Vagina (tissue), 2 donors: ENCODE results near the gene GRAMD2A. TPM values are rescaled to one million over a fixed set of nuclear protein-coding genes. Genes with fewer than 3 reads are reported as not detected.

Experiments used
- DNase-seq, 2 donors: peaks; one replicate each; pipeline ENCODE4 v3.0.0-alpha.2; 2017; ENCODE audit errors: extremely low spot score in 2 of 2
- H3K27ac ChIP-seq: fragments of 200-600 bp; sonication (generic); one replicate; pipeline ENCODE4 v1.5.1; 2019
- H3K27me3 ChIP-seq: fragments of 200-600 bp; sonication (generic); one replicate; pipeline ENCODE4 v1.5.1; 2019
- H3K36me3 ChIP-seq, 2 donors: fragments of 200-600 bp; sonication (generic); one replicate each; pipeline ENCODE4 v1.5.1; 2017 to 2019
- H3K4me1 ChIP-seq: fragments of 200-600 bp; sonication (generic); one replicate; pipeline ENCODE4 v1.5.1; 2019
- H3K4me3 ChIP-seq, 2 donors: fragments of 200-600 bp; sonication (generic); 1 replicate in 1 of 2; 2 replicates in 1 of 2; pipeline ENCODE4 v1.5.1; 2016 to 2019
- H3K9me3 ChIP-seq: fragments of 200-600 bp; sonication (generic); one replicate; pipeline ENCODE4 v1.5.1; 2019
- POLR2A ChIP-seq, 2 donors: fragments of 450-650 bp; IDR thresholded peaks; one replicate each; pipeline ENCODE4 v1.6.1; 2017; ENCODE audit warnings: antibody characterized with exemption in 2 of 2, mild to moderate bottlenecking in 2 of 2, moderate library complexity in 2 of 2
- POLR2AphosphoS5 ChIP-seq, 2 donors: sonication (generic); formaldehyde crosslinking; IDR thresholded peaks; one replicate each; pipeline ENCODE4 v1.9.0; 2017; ENCODE audit warnings: antibody characterized with exemption in 2 of 2, mild to moderate bottlenecking in 2 of 2, low read depth in 1 of 2; ENCODE audit not compliant: insufficient read depth in 1 of 2
- intact Hi-C: fragments of 100-400 bp; cut with DNase I; formaldehyde crosslinking; loops from one replicate; pipeline ENCODE4 v1.15.1; 2023
- total RNA-seq: library from RNA; depleted of rRNA; stranded (reverse); fragments of >200 nt; gene quantifications from one replicate; pipeline ENCODE4 v1.2.3, GENCODE V29; 2016
- TF ChIP-seq, protein P1 (sequence below), 3 experiments: fragments of 450-650 bp in 2 of 3; fragments of 200-600 bp in 1 of 3; sonication (generic) in 1 of 3; IDR thresholded peaks; one replicate each; pipeline ENCODE4 v1.5.1; 2017 to 2019; ENCODE audit warnings: antibody characterized with exemption in 3 of 3, mild to moderate bottlenecking in 2 of 3, moderate library complexity in 2 of 3

The GRAMD2A gene
- total RNA-seq, 1 donor from 2014 or later: 7.4 TPM

GRCh38 chr15:72182673-72183072 lies 14.9 kb downstream of the GRAMD2A start:
- peaks cover 11% of the 10 kb centered on the region for H3K4me1 ChIP-seq
- H3K36me3 ChIP-seq: no peaks in the 10 kb centered on the region
- no peak for TF ChIP-seq POLR2A (IDR thresholded peaks at IDR 0.05)
- TF ChIP-seq POLR2AphosphoS5 (IDR thresholded peaks at IDR 0.05; ENCODE audit: insufficient read depth in 1 of 2, low read depth in 1 of 2): no peak
- TF ChIP-seq, protein P1, sequence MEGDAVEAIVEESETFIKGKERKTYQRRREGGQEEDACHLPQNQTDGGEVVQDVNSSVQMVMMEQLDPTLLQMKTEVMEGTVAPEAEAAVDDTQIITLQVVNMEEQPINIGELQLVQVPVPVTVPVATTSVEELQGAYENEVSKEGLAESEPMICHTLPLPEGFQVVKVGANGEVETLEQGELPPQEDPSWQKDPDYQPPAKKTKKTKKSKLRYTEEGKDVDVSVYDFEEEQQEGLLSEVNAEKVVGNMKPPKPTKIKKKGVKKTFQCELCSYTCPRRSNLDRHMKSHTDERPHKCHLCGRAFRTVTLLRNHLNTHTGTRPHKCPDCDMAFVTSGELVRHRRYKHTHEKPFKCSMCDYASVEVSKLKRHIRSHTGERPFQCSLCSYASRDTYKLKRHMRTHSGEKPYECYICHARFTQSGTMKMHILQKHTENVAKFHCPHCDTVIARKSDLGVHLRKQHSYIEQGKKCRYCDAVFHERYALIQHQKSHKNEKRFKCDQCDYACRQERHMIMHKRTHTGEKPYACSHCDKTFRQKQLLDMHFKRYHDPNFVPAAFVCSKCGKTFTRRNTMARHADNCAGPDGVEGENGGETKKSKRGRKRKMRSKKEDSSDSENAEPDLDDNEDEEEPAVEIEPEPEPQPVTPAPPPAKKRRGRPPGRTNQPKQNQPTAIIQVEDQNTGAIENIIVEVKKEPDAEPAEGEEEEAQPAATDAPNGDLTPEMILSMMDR (IDR thresholded peaks at IDR 0.05): no peak
- no peak overlapping the region for H3K4me3 ChIP-seq
- DNase-seq: no peak
- H3K27ac ChIP-seq: no peak overlapping the region
- intact Hi-C loops: no loop called here
- H3K9me3 ChIP-seq: no peaks in the 10 kb centered on the region
- H3K27me3 ChIP-seq: no peaks in the 10 kb centered on the region

- no peak overlapping the region for H3K4me3 ChIP-seq
- no peaks in the 10 kb centered on the region for H3K9me3 ChIP-seq
- no peak overlapping the region for H3K27ac ChIP-seq
- H3K27me3 ChIP-seq: no peaks in the 10 kb centered on the region
- no peak for DNase-seq
- H3K4me1 ChIP-seq: peaks cover 11% of the 10 kb centered on the region
- TF ChIP-seq POLR2A (IDR thresholded peaks at IDR 0.05) (no peak), POLR2AphosphoS5 (IDR thresholded peaks at IDR 0.05; ENCODE audit: insufficient read depth in 1 of 2, low read depth in 1 of 2) (no peak)
- TF ChIP-seq, protein P1 (IDR thresholded peaks at IDR 0.05): no peak
- no peaks in the 10 kb centered on the region for H3K36me3 ChIP-seq
- intact Hi-C loops: no loop called here
Measured at GRCh38 chr15:72182244-72182643, 15.3 kb downstream of the GRAMD2A start.

- Histone ChIP-seq H3K27ac (no peak overlapping the region), H3K4me3 (no peak overlapping the region), H3K4me1 (peaks cover 11% of the 10 kb centered on the region), H3K9me3 (no peaks in the 10 kb centered on the region), H3K36me3 (no peaks in the 10 kb centered on the region), H3K27me3 (no peaks in the 10 kb centered on the region)
- no peak for DNase-seq
- TF ChIP-seq, protein P1 (IDR thresholded peaks at IDR 0.05): no peak
- TF ChIP-seq POLR2AphosphoS5 (IDR thresholded peaks at IDR 0.05; ENCODE audit: insufficient read depth in 1 of 2, low read depth in 1 of 2): no peak
- TF ChIP-seq POLR2A (IDR thresholded peaks at IDR 0.05): no peak
- intact Hi-C loops: no loop called here
Measured at GRCh38 chr15:72180761-72181324, 16.7 kb downstream of the GRAMD2A start.

- TF ChIP-seq POLR2AphosphoS5 (IDR thresholded peaks at IDR 0.05; ENCODE audit: insufficient read depth in 1 of 2, low read depth in 1 of 2) (no peak), POLR2A (IDR thresholded peaks at IDR 0.05) (no peak)
- TF ChIP-seq, protein P1 (IDR thresholded peaks at IDR 0.05): no peak
- H3K27ac ChIP-seq: no peak overlapping the region
- intact Hi-C loops: no loop called here
- no peaks in the 10 kb centered on the region for H3K27me3 ChIP-seq
- H3K4me3 ChIP-seq: no peak overlapping the region
- peaks cover 11% of the 10 kb centered on the region for H3K4me1 ChIP-seq
- no peak for DNase-seq
- no peaks in the 10 kb centered on the region for H3K36me3 ChIP-seq
- no peaks in the 10 kb centered on the region for H3K9me3 ChIP-seq
Measured at GRCh38 chr15:72179950-72180581, 17.5 kb downstream of the GRAMD2A start.

- Histone ChIP-seq H3K36me3 (no peaks in the 10 kb centered on the region), H3K4me3 (no peak overlapping the region), H3K4me1 (peaks cover 5% of the 10 kb centered on the region), H3K9me3 (no peaks in the 10 kb centered on the region), H3K27ac (no peak overlapping the region), H3K27me3 (no peaks in the 10 kb centered on the region)
- intact Hi-C loops: no loop called here
- no peak for DNase-seq
- TF ChIP-seq POLR2A (IDR thresholded peaks at IDR 0.05) (no peak), POLR2AphosphoS5 (IDR thresholded peaks at IDR 0.05; ENCODE audit: insufficient read depth in 1 of 2, low read depth in 1 of 2) (no peak)
- TF ChIP-seq, protein P1 (IDR thresholded peaks at IDR 0.05): no peak
Measured at GRCh38 chr15:72178976-72179585, 18.5 kb downstream of the GRAMD2A start.
